Upper lobe of right lung (tissue), 1 donor: ENCODE data around the gene SGK1. TPM values are rescaled to one million over a fixed set of nuclear protein-coding genes. Genes with fewer than 3 reads are reported as not detected.
"Not testable (repeated sequence)": the region's sequence is repeated elsewhere in the genome, so short reads cannot be mapped to it uniquely, and the experiment has no call there.

Experiments used
- ATAC-seq: fragments of 200-7000 bp; cut with Tn5 transposase; one replicate; pipeline ENCODE4 v1.9.1; 2020; ENCODE audit warnings: mild to moderate bottlenecking, moderate library complexity
- DNase-seq: peaks from one replicate; pipeline ENCODE4 v3.0.0-alpha.2; 2020
- H3K27ac ChIP-seq: fragments of 200-600 bp; one replicate; pipeline ENCODE4 v1.8.0; 2022
- H3K27me3 ChIP-seq: fragments of 200-600 bp; one replicate; pipeline ENCODE4 v1.8.0; 2022; ENCODE audit warnings: mild to moderate bottlenecking
- H3K36me3 ChIP-seq: fragments of 200-600 bp; one replicate; pipeline ENCODE4 v1.8.0; 2022
- H3K4me1 ChIP-seq: fragments of 200-600 bp; one replicate; pipeline ENCODE4 v1.8.0; 2022
- H3K4me3 ChIP-seq: fragments of 200-600 bp; one replicate; pipeline ENCODE4 v1.8.0; 2022; ENCODE audit warnings: mild to moderate bottlenecking
- H3K9me3 ChIP-seq: fragments of 200-600 bp; one replicate; pipeline ENCODE4 v1.8.0; 2022
- CTCF ChIP-seq: fragments of 200-600 bp; IDR thresholded peaks from one replicate; pipeline ENCODE4 v1.8.0; 2022; ENCODE audit warnings: antibody characterized with exemption
- intact Hi-C: fragments of 100-400 bp; cut with DNase I; formaldehyde crosslinking; loops from one replicate; pipeline ENCODE4 v1.11.0; 2022
- total RNA-seq: library from RNA; stranded (reverse); fragmentation: NEBNext Ultra II Directional; extraction: Animal tissue kit (Norgen Biotek cat#: 25700); gene quantifications from one replicate; pipeline ENCODE4 v1.2.1, GENCODE V29; 2021
- donor health status: DM: no; HTN: yes; CAD: no; lungs with severe emphysema.

Gene SGK1
- total RNA-seq, 1 donor from 2014 or later: 204 TPM

GRCh38 chr6:134193536-134194498 lies 124.1 kb downstream of the SGK1 start:
- Histone ChIP-seq H3K4me3 (no peak overlapping the region), H3K9me3 (no peaks in the 10 kb centered on the region), H3K4me1 (no peaks in the 10 kb centered on the region), H3K27me3 (no peaks in the 10 kb centered on the region), H3K27ac (no peak overlapping the region), H3K36me3 (no peaks in the 10 kb centered on the region)
- intact Hi-C loops: no loop called here
- DNase-seq: no peak
- no peak for TF ChIP-seq CTCF
- ATAC-seq: no peak

- intact Hi-C loops, H3K4me1 ChIP-seq, H3K27me3 ChIP-seq, H3K9me3 ChIP-seq, H3K36me3 ChIP-seq, DNase-seq, H3K27ac ChIP-seq, H3K4me3 ChIP-seq, ATAC-seq: not testable (repeated sequence)
These were observed 125.3 kb downstream of the SGK1 start for GRCh38 chr6:134192609-134193008.

- no peaks in the 10 kb centered on the region for H3K4me1 ChIP-seq
- H3K4me3 ChIP-seq: no peak overlapping the region
- no peak for TF ChIP-seq CTCF
- intact Hi-C loops: no loop called here
- no peaks in the 10 kb centered on the region for H3K36me3 ChIP-seq
- no peaks in the 10 kb centered on the region for H3K9me3 ChIP-seq
- DNase-seq (no peak), ATAC-seq (no peak)
- H3K27me3 ChIP-seq: no peaks in the 10 kb centered on the region
- no peak overlapping the region for H3K27ac ChIP-seq
These were observed 127.0 kb downstream of the SGK1 start for GRCh38 chr6:134190883-134191282.

- Histone ChIP-seq H3K4me3 (no peak overlapping the region), H3K4me1 (no peaks in the 10 kb centered on the region), H3K27me3 (no peaks in the 10 kb centered on the region), H3K9me3 (no peaks in the 10 kb centered on the region), H3K27ac (no peak overlapping the region), H3K36me3 (no peaks in the 10 kb centered on the region)
- DNase-seq (no peak), ATAC-seq (no peak)
- TF ChIP-seq CTCF: no peak
- intact Hi-C loops: no loop called here
These were observed 130.2 kb downstream of the SGK1 start for GRCh38 chr6:134187751-134188150.

GRCh38 chr6:134187154-134187553 lies 130.8 kb downstream of the SGK1 start:
- intact Hi-C loops: no loop called here
- H3K4me3 ChIP-seq: no peak overlapping the region
- H3K36me3 ChIP-seq: no peaks in the 10 kb centered on the region
- no peaks in the 10 kb centered on the region for H3K4me1 ChIP-seq
- no peaks in the 10 kb centered on the region for H3K9me3 ChIP-seq
- ATAC-seq (no peak), DNase-seq (no peak)
- TF ChIP-seq CTCF: no peak
- no peak overlapping the region for H3K27ac ChIP-seq
- H3K27me3 ChIP-seq: no peaks in the 10 kb centered on the region

GRCh38 chr6:134186355-134186754 lies 131.6 kb downstream of the SGK1 start:
- DNase-seq (no peak), ATAC-seq (no peak)
- Histone ChIP-seq H3K4me3 (no peak overlapping the region), H3K27ac (no peak overlapping the region), H3K4me1 (no peaks in the 10 kb centered on the region), H3K9me3 (no peaks in the 10 kb centered on the region), H3K36me3 (no peaks in the 10 kb centered on the region), H3K27me3 (no peaks in the 10 kb centered on the region)
- TF ChIP-seq CTCF: no peak
- intact Hi-C loops: no loop called here
